ENCODE results near the gene VGF. TPM values are rescaled to one million over a fixed set of nuclear protein-coding genes. Genes with fewer than 3 reads are reported as not detected.

VGF gene
- total RNA-seq = 0.32 TPM in 1 of 2 replicates, not detected in the other

GRCh38 chr7:101165075-101165957 is at the start of gene VGF:
Gene VGF, minus strand, starts transcription at chr7:101165569. Its CDS starts 726 bp downstream, at chr7:101164843.

GRCh38 chr7:101200862-101201599 is 35.7 kb upstream of the VGF start, which contains the start of gene MOGAT3:
Gene MOGAT3, minus strand, starts transcription at chr7:101201036. Its CDS starts 182 bp downstream, at chr7:101200854.

GRCh38 chr7:101180130-101180755 is 14.9 kb upstream of the VGF start, which contains the start of gene NAT16:
Gene NAT16, minus strand, starts transcription at chr7:101180293. Its CDS starts 5,486 bp downstream, at chr7:101174807.

GRCh38 chr7:101153969-101154692 is 11.2 kb downstream of the VGF start, which contains the start of gene AP1S1:
Gene AP1S1, plus strand, starts transcription at chr7:101154476. Its CDS starts 39 bp downstream, at chr7:101154515.

GRCh38 chr7:101126651-101127459 is 38.5 kb downstream of the VGF start, which contains the start of gene SERPINE1:
Gene SERPINE1, plus strand, starts transcription at chr7:101127104. Its CDS starts 1,290 bp downstream, at chr7:101128394.

Other genes with a start within 250 kb of the VGF start
- under 0.01 TPM in 1 of 2 replicates, not detected in the other for gene MUC3A, start 216.0 kb downstream of the VGF start, total RNA-seq
- gene MUC12, start 196.0 kb downstream of the VGF start, total RNA-seq = 0.32 and 0.34 TPM in 2 replicates
- gene MUC17, start 145.5 kb downstream of the VGF start, total RNA-seq = not detected in 2 replicates
- gene TRIM56, start 80.1 kb downstream of the VGF start, total RNA-seq = 23.2 and 36.1 TPM in 2 replicates
- 26.5 and 37.9 TPM in 2 replicates for gene SERPINE1, start 38.5 kb downstream of the VGF start, total RNA-seq
- gene AP1S1, start 11.1 kb downstream of the VGF start, total RNA-seq = 168 and 194 TPM in 2 replicates
- not detected in 2 replicates for gene NAT16, start 14.7 kb upstream of the VGF start, total RNA-seq
- gene MOGAT3, start 35.5 kb upstream of the VGF start, total RNA-seq = not detected in 2 replicates
- gene PLOD3, start 52.0 kb upstream of the VGF start, total RNA-seq = 75.1 and 96.5 TPM in 2 replicates
- gene ZNHIT1, start 52.6 kb upstream of the VGF start, total RNA-seq = 45.3 and 91.6 TPM in 2 replicates
- gene CLDN15, start 72.2 kb upstream of the VGF start, total RNA-seq = 2.5 and 4.1 TPM in 2 replicates
- gene FIS1, start 79.5 kb upstream of the VGF start, total RNA-seq = 274 and 310 TPM in 2 replicates
- gene IFT22, start 156.2 kb upstream of the VGF start, total RNA-seq = 23.6 and 38.6 TPM in 2 replicates
- gene COL26A1, start 197.3 kb upstream of the VGF start, total RNA-seq = not detected in 2 replicates